ENCODE measurements around the gene PPM1H. TPM values are rescaled to one million over a fixed set of nuclear protein-coding genes. Genes with fewer than 3 reads are reported as not detected.
"Not testable (repeated sequence)": the region's sequence is repeated elsewhere in the genome, so short reads cannot be mapped to it uniquely, and the experiment has no call there.

The PPM1H gene
- total RNA-seq, 4 donors from 2014 or later = 1.7 to 7.4 (median 3.4) TPM

- H3K27me3 ChIP-seq = no peaks in the 10 kb centered on the region
- H3K9me3 ChIP-seq = no peaks in the 10 kb centered on the region
- no peak for TF ChIP-seq POLR2A (IDR thresholded peaks at IDR 0.05)
- TF ChIP-seq, protein P1, sequence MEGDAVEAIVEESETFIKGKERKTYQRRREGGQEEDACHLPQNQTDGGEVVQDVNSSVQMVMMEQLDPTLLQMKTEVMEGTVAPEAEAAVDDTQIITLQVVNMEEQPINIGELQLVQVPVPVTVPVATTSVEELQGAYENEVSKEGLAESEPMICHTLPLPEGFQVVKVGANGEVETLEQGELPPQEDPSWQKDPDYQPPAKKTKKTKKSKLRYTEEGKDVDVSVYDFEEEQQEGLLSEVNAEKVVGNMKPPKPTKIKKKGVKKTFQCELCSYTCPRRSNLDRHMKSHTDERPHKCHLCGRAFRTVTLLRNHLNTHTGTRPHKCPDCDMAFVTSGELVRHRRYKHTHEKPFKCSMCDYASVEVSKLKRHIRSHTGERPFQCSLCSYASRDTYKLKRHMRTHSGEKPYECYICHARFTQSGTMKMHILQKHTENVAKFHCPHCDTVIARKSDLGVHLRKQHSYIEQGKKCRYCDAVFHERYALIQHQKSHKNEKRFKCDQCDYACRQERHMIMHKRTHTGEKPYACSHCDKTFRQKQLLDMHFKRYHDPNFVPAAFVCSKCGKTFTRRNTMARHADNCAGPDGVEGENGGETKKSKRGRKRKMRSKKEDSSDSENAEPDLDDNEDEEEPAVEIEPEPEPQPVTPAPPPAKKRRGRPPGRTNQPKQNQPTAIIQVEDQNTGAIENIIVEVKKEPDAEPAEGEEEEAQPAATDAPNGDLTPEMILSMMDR (IDR thresholded peaks at IDR 0.05) = no peak
- no peak overlapping the region for H3K4me3 ChIP-seq
- H3K36me3 ChIP-seq = no peaks in the 10 kb centered on the region
- peaks cover 0 to 1% (median 0%) of the 10 kb centered on the region in 4 donors for H3K4me1 ChIP-seq
- DNase-seq = no peak
- H3K27ac ChIP-seq = no peak overlapping the region
Observed at GRCh38 chr12:62737188-62737587, 197.8 kb downstream of the PPM1H start.

DNA sequence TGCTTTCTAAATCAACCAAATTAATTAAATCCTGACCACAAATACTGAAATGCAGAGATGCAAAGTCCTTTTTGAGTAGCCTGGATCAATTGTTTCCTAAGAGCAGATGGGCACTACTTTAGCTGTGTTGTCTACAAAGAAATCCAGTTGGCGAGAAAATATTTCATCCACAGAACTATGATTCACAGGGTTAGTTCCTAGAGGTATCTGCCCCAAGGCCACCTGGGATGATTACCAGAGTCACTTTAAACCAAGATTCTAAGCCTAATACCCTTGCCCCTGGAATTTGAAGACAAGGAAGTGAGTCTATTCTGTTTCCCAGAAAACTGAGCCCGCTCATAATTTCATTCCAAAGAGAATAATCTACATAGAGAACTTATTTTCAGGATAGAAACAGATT, 198.4 kb downstream of the PPM1H start:
- DNase-seq = no peak
- no peaks in the 10 kb centered on the region for H3K27me3 ChIP-seq
- no peak overlapping the region for H3K27ac ChIP-seq
- H3K36me3 ChIP-seq = no peaks in the 10 kb centered on the region
- peaks cover 0 to 7% (median 0%) of the 10 kb centered on the region in 4 donors for H3K4me1 ChIP-seq
- H3K4me3 ChIP-seq = no peak overlapping the region
- no peaks in the 10 kb centered on the region for H3K9me3 ChIP-seq
- no peak for TF ChIP-seq POLR2A (IDR thresholded peaks at IDR 0.05)
- TF ChIP-seq, protein P1 (IDR thresholded peaks at IDR 0.05) = no peak

DNA sequence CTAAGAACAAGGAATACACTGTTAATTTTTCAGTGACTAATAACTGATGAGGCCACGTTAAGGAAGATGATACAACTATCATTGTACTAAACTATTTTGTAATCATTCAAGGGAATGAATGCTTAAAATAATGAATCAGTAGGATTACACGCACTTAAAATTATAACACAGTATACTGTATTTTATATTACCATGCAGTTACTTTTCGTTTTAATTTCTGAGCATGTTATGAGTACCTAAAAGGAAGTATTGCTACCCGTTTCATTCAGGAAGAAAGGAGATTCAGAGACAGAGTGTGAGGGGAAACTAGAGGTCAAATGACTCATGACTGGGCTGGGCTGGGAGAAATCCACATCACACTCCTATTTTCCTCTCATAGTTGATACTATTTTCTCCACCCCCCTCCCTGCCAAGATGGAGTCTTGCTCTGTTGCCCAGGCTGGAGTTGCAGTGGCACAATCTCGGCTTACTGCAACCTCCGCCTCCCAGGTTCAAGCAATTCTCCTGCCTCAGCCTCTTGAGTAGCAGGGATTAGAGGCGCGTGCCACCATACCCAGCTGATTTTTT, 202.0 kb downstream of the PPM1H start:
- no peak for DNase-seq
- Histone ChIP-seq H3K27ac (no peak overlapping the region), H3K4me1 (peaks cover 0 to 18% (median 0%) of the 10 kb centered on the region in 4 donors), H3K36me3 (no peaks in the 10 kb centered on the region), H3K27me3 (no peaks in the 10 kb centered on the region), H3K4me3 (no peak overlapping the region), H3K9me3 (no peaks in the 10 kb centered on the region)
- no peak for TF ChIP-seq POLR2A (IDR thresholded peaks at IDR 0.05)
- TF ChIP-seq, protein P1 (IDR thresholded peaks at IDR 0.05) = no peak

DNA sequence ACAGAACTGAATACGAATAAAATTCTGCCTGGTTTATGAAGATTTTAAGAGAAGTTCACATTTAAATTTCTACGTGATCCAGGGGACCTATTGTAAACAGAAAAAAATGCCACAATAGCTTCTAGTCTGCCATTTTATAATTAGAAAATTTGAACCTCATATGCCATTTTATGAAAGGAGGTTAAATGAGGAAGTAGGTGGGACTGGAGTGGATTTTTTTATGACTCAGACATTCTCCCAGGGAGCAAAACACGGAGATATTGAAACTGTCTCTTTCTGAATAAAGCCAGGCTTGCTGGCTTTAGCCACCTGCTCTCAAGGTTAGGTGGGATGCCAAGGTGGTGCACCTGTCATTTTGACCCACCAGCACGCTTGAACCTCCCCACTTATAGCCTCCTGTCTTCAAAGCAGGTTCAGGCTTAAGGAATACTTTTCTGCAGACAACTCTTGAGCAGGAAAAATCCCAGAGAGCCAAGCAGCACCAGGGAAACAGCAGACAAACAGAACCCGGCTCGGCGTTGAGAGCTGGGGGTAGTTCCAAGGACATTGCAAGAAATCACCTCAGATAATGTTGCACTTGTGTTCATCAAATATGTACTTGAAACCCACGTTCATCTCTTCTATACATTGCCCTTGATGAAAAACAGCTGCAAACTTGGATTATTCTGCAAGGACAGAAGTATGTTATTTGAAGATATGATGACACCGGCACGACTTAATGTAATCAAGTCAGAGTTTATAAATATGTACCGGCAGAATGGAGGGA, 203.7 kb downstream of the PPM1H start:
- Histone ChIP-seq H3K9me3 (no peaks in the 10 kb centered on the region), H3K27ac (peak overlapping the region in 1 of 4 donors; percentile 17), H3K4me1 (peaks cover 0 to 18% (median 0%) of the 10 kb centered on the region in 4 donors), H3K27me3 (no peaks in the 10 kb centered on the region), H3K36me3 (no peaks in the 10 kb centered on the region), H3K4me3 (no peak overlapping the region)
- DNase-seq = no peak
- TF ChIP-seq, protein P1 (IDR thresholded peaks at IDR 0.05) = no peak
- no peak for TF ChIP-seq POLR2A (IDR thresholded peaks at IDR 0.05)

DNA sequence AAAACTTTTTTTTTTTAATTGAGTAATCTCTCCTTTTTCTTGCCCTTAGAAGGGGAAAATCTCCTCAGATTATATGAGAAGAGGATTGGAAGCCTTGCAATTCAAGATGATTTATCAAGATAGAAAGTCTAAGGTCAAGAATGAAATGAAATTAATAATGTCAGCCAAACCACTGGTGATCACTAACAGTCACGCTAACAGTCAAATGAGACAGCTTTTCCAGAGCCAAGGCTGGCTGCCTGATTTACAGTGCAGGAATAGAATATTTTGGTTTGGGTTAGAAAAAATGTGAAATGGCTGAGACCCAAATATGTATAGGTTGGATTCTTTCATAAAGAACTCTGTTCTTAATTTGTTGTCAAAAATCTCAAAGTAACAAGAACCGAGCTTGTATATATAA, 204.3 kb downstream of the PPM1H start:
- Histone ChIP-seq H3K36me3 (no peaks in the 10 kb centered on the region), H3K4me1 (peaks cover 0 to 18% (median 0%) of the 10 kb centered on the region in 4 donors), H3K4me3 (no peak overlapping the region), H3K9me3 (no peaks in the 10 kb centered on the region), H3K27ac (peak overlapping the region in 1 of 4 donors; percentile 17), H3K27me3 (no peaks in the 10 kb centered on the region)
- TF ChIP-seq, protein P1 (IDR thresholded peaks at IDR 0.05) = no peak
- no peak for TF ChIP-seq POLR2A (IDR thresholded peaks at IDR 0.05)
- DNase-seq = no peak

- not testable (repeated sequence) for H3K4me3 ChIP-seq
- peak overlapping the region in 1 of 4 donors; percentile 23 for H3K27ac ChIP-seq
- peaks cover 0 to 18% (median 0%) of the 10 kb centered on the region in 4 donors for H3K4me1 ChIP-seq
Observed at GRCh38 chr12:62729579-62730544, 205.1 kb downstream of the PPM1H start.

More at GRCh38 chr12:62729579-62730544, 205.1 kb downstream of the PPM1H start:
- not testable (repeated sequence) for H3K9me3 ChIP-seq, H3K27me3 ChIP-seq, DNase-seq, H3K36me3 ChIP-seq
